ENCODE measurements around the gene SHISA9. TPM values are rescaled to one million over a fixed set of nuclear protein-coding genes. Genes with fewer than 3 reads are reported as not detected.

Gene SHISA9
- total RNA-seq, 2 experiments from 2014 or later = not detected

GRCh38 chr16:13052431-13052830 lies 151.0 kb downstream of the SHISA9 start:
- H3K4me1 ChIP-seq (ENCODE audit: insufficient read depth, low read length, poor library complexity, severe bottlenecking) = no peaks in the 10 kb centered on the region
- no peak for TF ChIP-seq EZH2phosphoT487 (IDR thresholded peaks at IDR 0.05; ENCODE audit: borderline replicate concordance, low read depth, low read length)
- TF ChIP-seq CTCF (conservative IDR thresholded peaks at IDR 0.05; ENCODE audit: low read length) = no peak
- no TSS peak for BruUV-seq (replicated peaks)
- H3K4me3 ChIP-seq (ENCODE audit: low read depth, low read length, poor library complexity, severe bottlenecking) = no peak overlapping the region
- intact Hi-C loops (cut with micrococcal nuclease; ENCODE audit: unreplicated experiment) = no loop called here
- H3K79me2 ChIP-seq (ENCODE audit: insufficient read depth, low read depth, low read length) = no peaks in the 10 kb centered on the region
- ChIA-PET POLR2A (no interaction called here), CTCF (ENCODE audit: unreplicated experiment) (no interaction called here)
- no peaks in the 10 kb centered on the region for H3K9me3 ChIP-seq (ENCODE audit: low read length)
- no peak overlapping the region for H2AFZ ChIP-seq (ENCODE audit: low read length)
- no peaks in the 10 kb centered on the region for H3K9me2 ChIP-seq (ENCODE audit: insufficient read depth, low read length)
- no peak for DNase-seq (ENCODE audit: low spot score)
- no peak overlapping the region for H3K4me2 ChIP-seq (ENCODE audit: low read length)
- H4K20me1 ChIP-seq (ENCODE audit: insufficient read depth, low read length) = no peaks in the 10 kb centered on the region
- H3K27ac ChIP-seq (ENCODE audit: low read depth, low read length, poor library complexity, severe bottlenecking) = no peak overlapping the region
- no peaks in the 10 kb centered on the region for H3K36me3 ChIP-seq (ENCODE audit: insufficient read depth, low read length)

- CTCF ChIA-PET (ENCODE audit: unreplicated experiment) = no interaction called here
- H4K20me1 ChIP-seq (ENCODE audit: insufficient read depth, low read length) = no peaks in the 10 kb centered on the region
- H3K36me3 ChIP-seq (ENCODE audit: insufficient read depth, low read length) = no peaks in the 10 kb centered on the region
- H3K4me2 ChIP-seq (ENCODE audit: low read length) = no peak overlapping the region
- intact Hi-C loops (cut with micrococcal nuclease; ENCODE audit: unreplicated experiment) = no loop called here
- POLR2A ChIA-PET = no interaction called here
- H3K9me3 ChIP-seq (ENCODE audit: low read length) = no peaks in the 10 kb centered on the region
- no peaks in the 10 kb centered on the region for H3K4me1 ChIP-seq (ENCODE audit: insufficient read depth, low read length, poor library complexity, severe bottlenecking)
- no peak for DNase-seq (ENCODE audit: low spot score)
- no TSS peak for BruUV-seq (replicated peaks)
- H3K79me2 ChIP-seq (ENCODE audit: insufficient read depth, low read depth, low read length) = no peaks in the 10 kb centered on the region
- H2AFZ ChIP-seq (ENCODE audit: low read length) = no peak overlapping the region
- no peak overlapping the region for H3K27ac ChIP-seq (ENCODE audit: low read depth, low read length, poor library complexity, severe bottlenecking)
- H3K9me2 ChIP-seq (ENCODE audit: insufficient read depth, low read length) = no peaks in the 10 kb centered on the region
- TF ChIP-seq EZH2phosphoT487 (IDR thresholded peaks at IDR 0.05; ENCODE audit: borderline replicate concordance, low read depth, low read length) (no peak), CTCF (conservative IDR thresholded peaks at IDR 0.05; ENCODE audit: low read length) (no peak)
- H3K4me3 ChIP-seq (ENCODE audit: low read depth, low read length, poor library complexity, severe bottlenecking) = no peak overlapping the region
Observed at GRCh38 chr16:13055480-13055879, 154.1 kb downstream of the SHISA9 start.

GRCh38 chr16:13056607-13057006 lies 155.2 kb downstream of the SHISA9 start:
- Histone ChIP-seq H2AFZ (ENCODE audit: low read length) (no peak overlapping the region), H3K9me2 (ENCODE audit: insufficient read depth, low read length) (no peaks in the 10 kb centered on the region), H3K36me3 (ENCODE audit: insufficient read depth, low read length) (no peaks in the 10 kb centered on the region), H3K4me1 (ENCODE audit: insufficient read depth, low read length, poor library complexity, severe bottlenecking) (no peaks in the 10 kb centered on the region), H3K79me2 (ENCODE audit: insufficient read depth, low read depth, low read length) (no peaks in the 10 kb centered on the region), H4K20me1 (ENCODE audit: insufficient read depth, low read length) (no peaks in the 10 kb centered on the region), H3K4me2 (ENCODE audit: low read length) (no peak overlapping the region), H3K4me3 (ENCODE audit: low read depth, low read length, poor library complexity, severe bottlenecking) (no peak overlapping the region), H3K27ac (ENCODE audit: low read depth, low read length, poor library complexity, severe bottlenecking) (no peak overlapping the region), H3K9me3 (ENCODE audit: low read length) (no peaks in the 10 kb centered on the region)
- BruUV-seq (replicated peaks) = no TSS peak
- intact Hi-C loops (cut with micrococcal nuclease; ENCODE audit: unreplicated experiment) = no loop called here
- ChIA-PET CTCF (ENCODE audit: unreplicated experiment) (no interaction called here), POLR2A (no interaction called here)
- no peak for TF ChIP-seq CTCF (conservative IDR thresholded peaks at IDR 0.05; ENCODE audit: low read length)
- no peak for TF ChIP-seq EZH2phosphoT487 (IDR thresholded peaks at IDR 0.05; ENCODE audit: borderline replicate concordance, low read depth, low read length)
- no peak for DNase-seq (ENCODE audit: low spot score)
